ENCODE data around the gene HSDL1. TPM values are rescaled to one million over a fixed set of nuclear protein-coding genes. Genes with fewer than 3 reads are reported as not detected.

HSDL1 gene
- total and polyA plus RNA-seq, 2 experiments from 2014 or later, result 10.8 to 17.0 TPM

GRCh38 chr16:84080813-84081212 is 64.2 kb downstream of the HSDL1 start:
- Histone ChIP-seq H2AFZ (no peak overlapping the region), H4K20me1 (ENCODE audit: insufficient read depth) (no peaks in the 10 kb centered on the region; the same call in 1 of the 2 replicates), H3K4me2 (ENCODE audit: unreplicated experiment) (no peak overlapping the region), H3K27ac (no peak overlapping the region), H3K4me1 (ENCODE audit: insufficient read depth) (no peaks in the 10 kb centered on the region), H3F3A (ENCODE audit: insufficient read depth) (no peaks in the 10 kb centered on the region), H3K36me3 (ENCODE audit: low read depth) (peaks cover 52% of the 10 kb centered on the region), H3K9me3 (ENCODE audit: low read depth) (no peaks in the 10 kb centered on the region), H3K9me2 (ENCODE audit: insufficient read depth) (no peaks in the 10 kb centered on the region), H3K79me2 (ENCODE audit: insufficient read depth) (peaks cover 27% of the 10 kb centered on the region), H3K27me3 (replicated peaks; ENCODE audit: insufficient read depth) (no peaks in the 10 kb centered on the region), H3K4me3 (no peak overlapping the region), H3K9ac (no peak overlapping the region)
- no peak for DNase-seq
- no peak for TF ChIP-seq EZH2phosphoT487 (IDR thresholded peaks at IDR 0.05; ENCODE audit: insufficient read depth, low read depth)
- no peak for TF ChIP-seq EZH2 (IDR thresholded peaks at IDR 0.05; ENCODE audit: insufficient read depth, poor library complexity, severe bottlenecking)
- 86 to 89% methylated on average over 6 of the region's 6 CpGs for WGBS, 2 experiments (ENCODE audit: low coverage in 1 of 2, low lambda C conversion rate in 2 of 2, missing lambda C conversion rate in 2 of 2)
- in situ Hi-C loops (cut with MboI), result no loop called here

GRCh38 chr16:84080378-84080777 is 64.6 kb downstream of the HSDL1 start:
- Histone ChIP-seq H2AFZ (no peak overlapping the region), H3K27me3 (replicated peaks; ENCODE audit: insufficient read depth) (no peaks in the 10 kb centered on the region), H3K9me3 (ENCODE audit: low read depth) (no peaks in the 10 kb centered on the region), H3K79me2 (ENCODE audit: insufficient read depth) (peaks cover 27% of the 10 kb centered on the region), H3K4me1 (ENCODE audit: insufficient read depth) (no peaks in the 10 kb centered on the region), H3K9me2 (ENCODE audit: insufficient read depth) (no peaks in the 10 kb centered on the region), H3F3A (ENCODE audit: insufficient read depth) (no peaks in the 10 kb centered on the region), H4K20me1 (ENCODE audit: insufficient read depth) (no peaks in the 10 kb centered on the region; the same call in 1 of the 2 replicates), H3K27ac (no peak overlapping the region), H3K4me3 (no peak overlapping the region), H3K36me3 (ENCODE audit: low read depth) (peaks cover 54% of the 10 kb centered on the region), H3K9ac (no peak overlapping the region), H3K4me2 (ENCODE audit: unreplicated experiment) (no peak overlapping the region)
- TF ChIP-seq EZH2 (IDR thresholded peaks at IDR 0.05; ENCODE audit: insufficient read depth, poor library complexity, severe bottlenecking) (no peak), EZH2phosphoT487 (IDR thresholded peaks at IDR 0.05; ENCODE audit: insufficient read depth, low read depth) (no peak)
- in situ Hi-C loops (cut with MboI), result no loop called here
- DNase-seq, result no peak
- whole genome bisulfite sequencing, 2 experiments (ENCODE audit: low coverage in 1 of 2, low lambda C conversion rate in 2 of 2, missing lambda C conversion rate in 2 of 2), result 85 to 87% methylated on average over 8 of the region's 8 CpGs

GRCh38 chr16:84079664-84080063 is 65.3 kb downstream of the HSDL1 start:
- peaks cover 27% of the 10 kb centered on the region for H3K79me2 ChIP-seq (ENCODE audit: insufficient read depth)
- no peak overlapping the region for H3K9ac ChIP-seq
- TF ChIP-seq EZH2phosphoT487 (IDR thresholded peaks at IDR 0.05; ENCODE audit: insufficient read depth, low read depth), result no peak
- no peak for TF ChIP-seq EZH2 (IDR thresholded peaks at IDR 0.05; ENCODE audit: insufficient read depth, poor library complexity, severe bottlenecking)
- H3K27ac ChIP-seq, result no peak overlapping the region
- H3K9me2 ChIP-seq (ENCODE audit: insufficient read depth), result no peaks in the 10 kb centered on the region
- no peak for DNase-seq
- H3F3A ChIP-seq (ENCODE audit: insufficient read depth), result no peaks in the 10 kb centered on the region
- no peaks in the 10 kb centered on the region; the same call in 1 of the 2 replicates for H4K20me1 ChIP-seq (ENCODE audit: insufficient read depth)
- H3K4me1 ChIP-seq (ENCODE audit: insufficient read depth), result no peaks in the 10 kb centered on the region
- in situ Hi-C loops (cut with MboI), result no loop called here
- no peak overlapping the region for H2AFZ ChIP-seq
- H3K4me2 ChIP-seq (ENCODE audit: unreplicated experiment), result no peak overlapping the region
- no peaks in the 10 kb centered on the region for H3K27me3 ChIP-seq (replicated peaks; ENCODE audit: insufficient read depth)
- no peak overlapping the region for H3K4me3 ChIP-seq
- no peaks in the 10 kb centered on the region for H3K9me3 ChIP-seq (ENCODE audit: low read depth)
- 86 to 87% methylated on average over 6 of the region's 6 CpGs for WGBS, 2 experiments (ENCODE audit: low coverage in 1 of 2, low lambda C conversion rate in 2 of 2, missing lambda C conversion rate in 2 of 2)
- peaks cover 53% of the 10 kb centered on the region for H3K36me3 ChIP-seq (ENCODE audit: low read depth)

- 90 to 92% methylated on average over 11 of the region's 11 CpGs for WGBS, 2 experiments (ENCODE audit: low coverage in 1 of 2, low lambda C conversion rate in 2 of 2, missing lambda C conversion rate in 2 of 2)
- no peak overlapping the region for H2AFZ ChIP-seq
- H3K36me3 ChIP-seq (ENCODE audit: low read depth), result peaks cover 42% of the 10 kb centered on the region
- DNase-seq, result no peak
- no peaks in the 10 kb centered on the region for H3K4me1 ChIP-seq (ENCODE audit: insufficient read depth)
- no peak overlapping the region for H3K4me2 ChIP-seq (ENCODE audit: unreplicated experiment)
- no peak overlapping the region for H3K4me3 ChIP-seq
- no peaks in the 10 kb centered on the region for H3K27me3 ChIP-seq (replicated peaks; ENCODE audit: insufficient read depth)
- no peak overlapping the region for H3K27ac ChIP-seq
- no peak overlapping the region for H3K9ac ChIP-seq
- H4K20me1 ChIP-seq (ENCODE audit: insufficient read depth), result no peaks in the 10 kb centered on the region; the same call in 1 of the 2 replicates
- in situ Hi-C loops (cut with MboI), result no loop called here
- H3K79me2 ChIP-seq (ENCODE audit: insufficient read depth), result peaks cover 27% of the 10 kb centered on the region
- H3K9me3 ChIP-seq (ENCODE audit: low read depth), result no peaks in the 10 kb centered on the region
- no peaks in the 10 kb centered on the region for H3K9me2 ChIP-seq (ENCODE audit: insufficient read depth)
- TF ChIP-seq EZH2 (IDR thresholded peaks at IDR 0.05; ENCODE audit: insufficient read depth, poor library complexity, severe bottlenecking) (no peak), EZH2phosphoT487 (IDR thresholded peaks at IDR 0.05; ENCODE audit: insufficient read depth, low read depth) (no peak)
- no peaks in the 10 kb centered on the region for H3F3A ChIP-seq (ENCODE audit: insufficient read depth)
Observed at GRCh38 chr16:84075376-84075775, 69.6 kb downstream of the HSDL1 start.

- Histone ChIP-seq H3K27me3 (replicated peaks; ENCODE audit: insufficient read depth) (no peaks in the 10 kb centered on the region), H3K9me2 (ENCODE audit: insufficient read depth) (no peaks in the 10 kb centered on the region), H3K79me2 (ENCODE audit: insufficient read depth) (peaks cover 23% of the 10 kb centered on the region), H3K4me2 (ENCODE audit: unreplicated experiment) (no peak overlapping the region), H3K9me3 (ENCODE audit: low read depth) (no peaks in the 10 kb centered on the region), H3K4me3 (no peak overlapping the region), H3K27ac (no peak overlapping the region), H4K20me1 (ENCODE audit: insufficient read depth) (no peaks in the 10 kb centered on the region; the same call in 1 of the 2 replicates), H3F3A (ENCODE audit: insufficient read depth) (no peaks in the 10 kb centered on the region), H3K4me1 (ENCODE audit: insufficient read depth) (no peaks in the 10 kb centered on the region), H3K9ac (no peak overlapping the region), H3K36me3 (ENCODE audit: low read depth) (peaks cover 45% of the 10 kb centered on the region), H2AFZ (no peak overlapping the region)
- in situ Hi-C loops (cut with MboI), result no loop called here
- no peak for DNase-seq
- 75 to 84% methylated on average over 3 of the region's 3 CpGs for WGBS, 2 experiments (ENCODE audit: low coverage in 1 of 2, low lambda C conversion rate in 2 of 2, missing lambda C conversion rate in 2 of 2)
- no peak for TF ChIP-seq EZH2 (IDR thresholded peaks at IDR 0.05; ENCODE audit: insufficient read depth, poor library complexity, severe bottlenecking)
- no peak for TF ChIP-seq EZH2phosphoT487 (IDR thresholded peaks at IDR 0.05; ENCODE audit: insufficient read depth, low read depth)
Observed at GRCh38 chr16:84074721-84075120, 70.3 kb downstream of the HSDL1 start.

Other genes starting within 250 kb of the HSDL1 start
- gene MLYCD, start 246.1 kb downstream of the HSDL1 start, total RNA-seq (2014; rRNA removed; shearing (Covaris generic)), result 1.4 and 2.8 TPM in 2 replicates
- gene MLYCD, start 246.1 kb downstream of the HSDL1 start, polyA plus RNA-seq (2016; fragmentation: Nextera tagmentation; extraction: Ambion mirVana), result 1.8 and 2.2 TPM in 2 replicates
- 0.63 and 1.1 TPM in 2 replicates for gene OSGIN1, start 191.9 kb downstream of the HSDL1 start, total RNA-seq (2014; rRNA removed; shearing (Covaris generic))
- gene OSGIN1, start 191.9 kb downstream of the HSDL1 start, polyA plus RNA-seq (2016; fragmentation: Nextera tagmentation; extraction: Ambion mirVana), result 5.7 and 6.3 TPM in 2 replicates
- gene NECAB2, start 176.9 kb downstream of the HSDL1 start, total RNA-seq (2014; rRNA removed; shearing (Covaris generic)), result not detected in 2 replicates
- gene NECAB2, start 176.9 kb downstream of the HSDL1 start, polyA plus RNA-seq (2016; fragmentation: Nextera tagmentation; extraction: Ambion mirVana), result 0.62 and 1.2 TPM in 2 replicates
- gene SLC38A8, start 102.4 kb downstream of the HSDL1 start, total RNA-seq (2014; rRNA removed; shearing (Covaris generic)), result not detected in 2 replicates
- not detected in 2 replicates for gene SLC38A8, start 102.4 kb downstream of the HSDL1 start, polyA plus RNA-seq (2016; fragmentation: Nextera tagmentation; extraction: Ambion mirVana)
- 95.7 and 103 TPM in 2 replicates for gene MBTPS1, start 28.2 kb downstream of the HSDL1 start, total RNA-seq (2014; rRNA removed; shearing (Covaris generic))
- gene MBTPS1, start 28.2 kb downstream of the HSDL1 start, polyA plus RNA-seq (2016; fragmentation: Nextera tagmentation; extraction: Ambion mirVana), result 84.0 and 88.1 TPM in 2 replicates
- gene DNAAF1, start 131 bp upstream of the HSDL1 start, total RNA-seq (2014; rRNA removed; shearing (Covaris generic)), result not detected in 2 replicates
- gene DNAAF1, start 131 bp upstream of the HSDL1 start, polyA plus RNA-seq (2016; fragmentation: Nextera tagmentation; extraction: Ambion mirVana), result not detected in 2 replicates
- gene TAF1C, start 41.9 kb upstream of the HSDL1 start, total RNA-seq (2014; rRNA removed; shearing (Covaris generic)), result 24.7 and 31.5 TPM in 2 replicates
- 13.5 and 18.1 TPM in 2 replicates for gene TAF1C, start 41.9 kb upstream of the HSDL1 start, polyA plus RNA-seq (2016; fragmentation: Nextera tagmentation; extraction: Ambion mirVana)
- gene ADAD2, start 46.0 kb upstream of the HSDL1 start, total RNA-seq (2014; rRNA removed; shearing (Covaris generic)), result not detected in 2 replicates
- gene ADAD2, start 46.0 kb upstream of the HSDL1 start, polyA plus RNA-seq (2016; fragmentation: Nextera tagmentation; extraction: Ambion mirVana), result not detected in 2 replicates
- gene KCNG4, start 94.8 kb upstream of the HSDL1 start, total RNA-seq (2014; rRNA removed; shearing (Covaris generic)), result not detected in 2 replicates
- not detected in 2 replicates for gene KCNG4, start 94.8 kb upstream of the HSDL1 start, polyA plus RNA-seq (2016; fragmentation: Nextera tagmentation; extraction: Ambion mirVana)
- gene WFDC1, start 149.7 kb upstream of the HSDL1 start, total RNA-seq (2014; rRNA removed; shearing (Covaris generic)), result 0.13 and 0.76 TPM in 2 replicates
- gene WFDC1, start 149.7 kb upstream of the HSDL1 start, polyA plus RNA-seq (2016; fragmentation: Nextera tagmentation; extraction: Ambion mirVana), result 0.35 and 0.87 TPM in 2 replicates
- gene ATP2C2, start 223.4 kb upstream of the HSDL1 start, total RNA-seq (2014; rRNA removed; shearing (Covaris generic)), result not detected in 2 replicates
- 0.74 and 0.84 TPM in 2 replicates for gene ATP2C2, start 223.4 kb upstream of the HSDL1 start, polyA plus RNA-seq (2016; fragmentation: Nextera tagmentation; extraction: Ambion mirVana)

All from GM23248 (cell line).